ENCODE data around the gene SH2D6. TPM values are rescaled to one million over a fixed set of nuclear protein-coding genes. Genes with fewer than 3 reads are reported as not detected.

The SH2D6 gene
- total RNA-seq, 6 experiments from 2014 or later, result 0.40 to 3.7 (median 2.3) TPM; not detected in 2

DNA sequence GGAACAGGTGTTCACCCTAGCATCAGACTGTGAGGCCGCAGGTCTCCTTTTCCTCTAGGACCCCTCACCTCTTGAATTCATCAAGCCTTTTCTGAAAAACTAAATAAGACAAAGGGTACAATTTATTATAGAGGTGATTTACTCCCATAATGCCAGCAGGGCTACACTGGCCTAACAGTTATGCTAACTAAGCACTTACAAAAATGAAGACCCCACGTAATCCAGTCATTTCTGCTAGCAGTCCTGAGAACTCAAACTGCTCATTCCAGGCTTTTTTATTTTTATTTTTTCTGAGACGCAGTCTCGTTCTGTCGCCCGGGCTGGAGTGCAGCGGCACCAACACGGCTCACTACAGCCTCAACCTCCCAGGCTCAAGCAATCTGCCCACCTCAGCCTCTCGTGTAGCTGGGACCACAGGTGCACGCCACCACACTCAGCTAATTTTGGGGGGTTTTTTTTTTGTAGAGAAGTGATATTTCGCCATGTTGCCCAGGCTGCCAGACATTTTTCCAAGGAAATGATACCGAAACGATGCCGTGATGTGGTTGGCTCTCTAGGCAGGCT lies 22.5 kb upstream of the SH2D6 start:
- intact Hi-C loops (cut with DNase I), result no loop called here
- no peaks in the 10 kb centered on the region for H3K36me3 ChIP-seq
- ATAC-seq (no peak), DNase-seq (peak in 1 of 3 donors; percentile 19)
- no peaks in the 10 kb centered on the region for H3K9me3 ChIP-seq
- H3K27me3 ChIP-seq, result no peaks in the 10 kb centered on the region
- TF ChIP-seq POLR2A (IDR thresholded peaks at IDR 0.05), result no peak
- TF ChIP-seq, protein P1, sequence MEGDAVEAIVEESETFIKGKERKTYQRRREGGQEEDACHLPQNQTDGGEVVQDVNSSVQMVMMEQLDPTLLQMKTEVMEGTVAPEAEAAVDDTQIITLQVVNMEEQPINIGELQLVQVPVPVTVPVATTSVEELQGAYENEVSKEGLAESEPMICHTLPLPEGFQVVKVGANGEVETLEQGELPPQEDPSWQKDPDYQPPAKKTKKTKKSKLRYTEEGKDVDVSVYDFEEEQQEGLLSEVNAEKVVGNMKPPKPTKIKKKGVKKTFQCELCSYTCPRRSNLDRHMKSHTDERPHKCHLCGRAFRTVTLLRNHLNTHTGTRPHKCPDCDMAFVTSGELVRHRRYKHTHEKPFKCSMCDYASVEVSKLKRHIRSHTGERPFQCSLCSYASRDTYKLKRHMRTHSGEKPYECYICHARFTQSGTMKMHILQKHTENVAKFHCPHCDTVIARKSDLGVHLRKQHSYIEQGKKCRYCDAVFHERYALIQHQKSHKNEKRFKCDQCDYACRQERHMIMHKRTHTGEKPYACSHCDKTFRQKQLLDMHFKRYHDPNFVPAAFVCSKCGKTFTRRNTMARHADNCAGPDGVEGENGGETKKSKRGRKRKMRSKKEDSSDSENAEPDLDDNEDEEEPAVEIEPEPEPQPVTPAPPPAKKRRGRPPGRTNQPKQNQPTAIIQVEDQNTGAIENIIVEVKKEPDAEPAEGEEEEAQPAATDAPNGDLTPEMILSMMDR (IDR thresholded peaks at IDR 0.05), result no peak
- H3K4me3 ChIP-seq, result no peak overlapping the region
- H3K4me1 ChIP-seq, result peaks cover 0 to 3% (median 0%) of the 10 kb centered on the region in 4 donors
- H3K27ac ChIP-seq, result no peak overlapping the region
- WGBS (ENCODE audit: insufficient coverage, low coverage, low lambda C conversion rate, missing lambda C conversion rate), result 96% methylated on average over 14 of the region's 14 CpGs

DNA sequence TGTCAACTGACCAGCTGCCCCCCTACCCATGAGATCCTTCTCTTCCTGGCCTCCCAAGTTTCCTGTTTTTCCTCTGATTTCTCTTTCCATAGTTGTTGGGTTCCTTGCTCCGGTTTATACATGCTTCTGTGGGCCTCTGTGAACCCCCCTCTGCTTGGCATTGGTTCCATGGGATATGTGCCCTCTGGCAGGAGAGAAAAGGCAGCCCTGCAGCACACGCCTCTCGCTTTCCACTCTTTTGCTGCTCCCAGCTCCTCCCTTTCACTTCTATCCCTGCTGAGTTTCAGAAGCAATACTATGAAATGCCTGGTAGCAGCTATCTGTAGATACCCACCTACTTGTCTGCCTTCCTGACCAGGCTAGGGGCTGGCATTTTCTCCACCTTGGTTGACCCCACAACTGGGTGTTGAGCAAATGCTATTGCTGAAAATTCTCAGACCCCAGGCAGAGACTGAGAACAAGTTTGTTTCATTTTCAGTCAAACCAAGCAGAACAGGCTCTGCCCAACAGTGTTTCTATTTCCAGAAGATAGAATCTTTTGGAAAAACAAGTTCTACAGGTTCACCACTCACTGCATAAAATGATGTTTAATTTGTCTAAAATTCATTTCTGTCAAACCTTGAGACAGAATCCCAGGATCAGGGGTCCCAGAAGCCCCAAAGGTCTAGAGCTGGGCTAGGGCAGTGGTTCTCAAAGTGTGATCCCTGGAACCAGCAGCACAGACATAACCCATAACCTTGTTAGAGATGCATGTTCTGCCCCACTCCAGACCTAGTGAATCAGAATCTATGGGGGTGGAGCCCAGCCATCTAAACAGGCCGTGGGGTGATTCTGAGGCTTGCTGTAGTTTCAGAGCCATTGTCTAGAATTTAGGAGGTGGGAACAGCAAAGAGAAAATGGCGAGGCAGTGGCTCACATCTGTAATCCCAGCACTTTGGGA lies 21.7 kb upstream of the SH2D6 start:
- 64% methylated on average over 4 of the region's 5 CpGs for WGBS (ENCODE audit: insufficient coverage, low coverage, low lambda C conversion rate, missing lambda C conversion rate)
- Histone ChIP-seq H3K4me3 (no peak overlapping the region), H3K4me1 (peaks cover 0 to 3% (median 0%) of the 10 kb centered on the region in 4 donors), H3K9me3 (no peaks in the 10 kb centered on the region), H3K27me3 (no peaks in the 10 kb centered on the region), H3K27ac (no peak overlapping the region), H3K36me3 (no peaks in the 10 kb centered on the region)
- ATAC-seq (no peak), DNase-seq (peak in 1 of 3 donors; percentile 10)
- intact Hi-C loops (cut with DNase I), result no loop called here
- TF ChIP-seq, protein P1 (IDR thresholded peaks at IDR 0.05), result no peak
- TF ChIP-seq POLR2A (IDR thresholded peaks at IDR 0.05), result no peak

DNA sequence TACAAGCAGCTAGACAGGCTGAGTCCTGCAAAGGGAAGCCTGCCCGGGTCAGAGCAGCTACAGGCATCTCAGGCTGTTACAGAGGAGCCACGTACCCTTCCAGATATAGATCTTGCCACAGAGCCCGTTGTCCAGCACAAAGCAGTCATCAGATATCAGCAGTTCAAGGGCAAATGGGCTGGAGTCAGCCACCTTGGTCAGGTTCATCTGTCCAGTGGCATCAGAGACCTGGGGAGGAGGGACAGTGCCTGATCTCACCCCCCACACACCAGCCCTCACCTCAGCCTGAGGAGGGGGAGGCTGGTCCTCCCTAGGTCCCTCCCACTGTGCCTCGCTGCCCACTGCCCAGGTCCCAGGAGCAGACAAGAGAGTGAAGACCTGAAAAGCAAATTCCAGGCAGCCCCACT lies 20.6 kb upstream of the SH2D6 start:
- TF ChIP-seq, protein P1 (IDR thresholded peaks at IDR 0.05), result no peak
- no peak for TF ChIP-seq POLR2A (IDR thresholded peaks at IDR 0.05)
- DNase-seq (peak in 1 of 3 donors; percentile 29), ATAC-seq (peak in 1 of 4 donors; percentile 64)
- H3K27me3 ChIP-seq, result no peaks in the 10 kb centered on the region
- no peaks in the 10 kb centered on the region for H3K9me3 ChIP-seq
- intact Hi-C loops (cut with DNase I), result no loop called here
- peaks cover 0 to 3% (median 0%) of the 10 kb centered on the region in 4 donors for H3K4me1 ChIP-seq
- WGBS (ENCODE audit: insufficient coverage, low coverage, low lambda C conversion rate, missing lambda C conversion rate), result 80% methylated on average over 1 of the region's 4 CpGs
- no peak overlapping the region for H3K27ac ChIP-seq
- H3K4me3 ChIP-seq, result no peak overlapping the region
- H3K36me3 ChIP-seq, result no peaks in the 10 kb centered on the region

DNA sequence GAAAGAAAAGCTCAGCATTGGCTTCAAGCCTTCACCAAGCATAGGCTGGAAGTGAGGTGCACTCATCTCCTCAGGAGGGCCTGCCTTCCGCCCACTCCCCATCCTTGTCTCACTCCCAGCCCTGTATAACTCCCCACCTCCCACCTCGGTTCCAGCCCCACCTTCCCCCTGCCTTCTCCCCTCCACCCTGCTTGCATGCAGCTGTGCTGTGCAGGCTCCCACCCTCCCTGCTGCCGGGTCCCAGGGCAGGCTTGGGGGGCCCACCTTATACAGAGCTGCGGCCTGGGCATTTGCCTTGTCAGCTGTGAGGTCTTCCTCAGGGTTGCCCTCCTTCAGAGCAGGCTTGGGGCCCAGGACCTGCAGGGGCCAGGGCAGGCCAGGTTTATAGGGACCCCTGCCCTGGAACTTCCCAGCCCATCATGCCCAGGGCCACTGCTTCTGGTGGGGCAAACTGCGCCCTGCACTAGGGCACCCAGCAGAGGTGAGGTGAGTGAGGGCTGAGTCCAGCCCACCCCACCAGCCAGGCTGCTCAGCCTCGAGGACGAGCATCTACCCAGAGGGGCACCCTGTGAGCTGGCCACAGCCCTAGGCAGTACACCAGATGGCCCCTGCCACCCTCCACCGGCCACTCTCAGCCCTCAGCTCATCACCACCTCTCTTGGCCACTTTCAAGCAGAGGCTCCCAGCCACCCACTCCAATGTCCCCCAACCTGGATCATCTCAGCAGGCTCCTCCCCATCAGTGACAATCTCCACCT lies 19.9 kb upstream of the SH2D6 start:
- no peaks in the 10 kb centered on the region for H3K27me3 ChIP-seq
- H3K9me3 ChIP-seq, result no peaks in the 10 kb centered on the region
- H3K27ac ChIP-seq, result no peak overlapping the region
- ATAC-seq (no peak), DNase-seq (peak in 1 of 3 donors; percentile 48)
- intact Hi-C loops (cut with DNase I), result no loop called here
- peaks cover 0 to 3% (median 0%) of the 10 kb centered on the region in 4 donors for H3K4me1 ChIP-seq
- no peaks in the 10 kb centered on the region for H3K36me3 ChIP-seq
- no peak overlapping the region for H3K4me3 ChIP-seq
- TF ChIP-seq, protein P1 (IDR thresholded peaks at IDR 0.05), result no peak
- 86% methylated on average over 4 of the region's 8 CpGs for WGBS (ENCODE audit: insufficient coverage, low coverage, low lambda C conversion rate, missing lambda C conversion rate)
